Neural progenitor cell (in vitro differentiated cells): ENCODE measurements around the gene STRN3. TPM values are rescaled to one million over a fixed set of nuclear protein-coding genes. Genes with fewer than 3 reads are reported as not detected.
A peak's percentile ranks its signal among the peaks of the same experiment; 100 is the strongest.

ENCODE experiments used
- DNase-seq: peaks from one replicate; pipeline ENCODE4 v3.0.0-alpha.2; 2016; ENCODE audit warnings: low spot score
- H2AFZ ChIP-seq: fragments of 200-600 bp; sonication (generic); replicated peaks from 2 replicates; pipeline ENCODE4 v1.6.1; 2016; ENCODE audit warnings: antibody characterized with exemption
- H3F3A ChIP-seq: fragments of 200-600 bp; sonication (generic); 2 replicates; pipeline ENCODE4 v1.6.1; 2016; ENCODE audit warnings: antibody characterized with exemption, low read depth
- H3K27ac ChIP-seq: fragments of 200-600 bp; sonication (generic); 2 replicates; pipeline ENCODE4 v1.5.1; 2016; ENCODE audit warnings: mild to moderate bottlenecking
- H3K27me3 ChIP-seq: fragments of 200-600 bp; sonication (generic); 2 replicates; pipeline ENCODE4 v1.6.1; 2016; ENCODE audit warnings: mild to moderate bottlenecking, moderate library complexity
- H3K36me3 ChIP-seq: fragments of 200-600 bp; sonication (generic); 2 replicates; pipeline ENCODE4 v1.5.1; 2016
- H3K4me1 ChIP-seq: fragments of 200-600 bp; sonication (generic); 2 replicates; pipeline ENCODE4 v1.6.1; 2016; ENCODE audit warnings: mixed run types
- H3K4me2 ChIP-seq: fragments of 200-600 bp; sonication (generic); 2 replicates; pipeline ENCODE4 v1.6.1; 2016
- H3K4me3 ChIP-seq: fragments of 200-600 bp; sonication (generic); 2 replicates; pipeline ENCODE4 v1.5.1; 2016
- H3K79me2 ChIP-seq: fragments of 200-600 bp; sonication (generic); 2 replicates; pipeline ENCODE4 v1.6.1; 2016; ENCODE audit warnings: low read depth
- H3K9ac ChIP-seq: fragments of 200-600 bp; sonication (generic); 2 replicates; pipeline ENCODE4 v1.6.1; 2016
- H3K9me3 ChIP-seq: fragments of 200-600 bp; sonication (generic); 2 replicates; pipeline ENCODE4 v1.5.1; 2016; ENCODE audit warnings: low read depth
- H4K20me1 ChIP-seq: fragments of 200-600 bp; sonication (generic); 2 replicates; pipeline ENCODE4 v1.6.1; 2016; ENCODE audit warnings: low read depth
- H3K27ac Mint-ChIP-seq: 3 replicates; pipeline ENCODE4 v1.8.0; 2021; ENCODE audit warnings: mixed read lengths
- H3K27me3 Mint-ChIP-seq: 2 replicates; pipeline ENCODE4 v1.8.0; 2022; ENCODE audit warnings: low read depth, mild to moderate bottlenecking, inconsistent platforms, moderate library complexity, mixed read lengths; ENCODE audit not compliant: insufficient read depth
- H3K36me3 Mint-ChIP-seq: 3 replicates; pipeline ENCODE4 v1.8.0; 2021; ENCODE audit warnings: mixed read lengths
- H3K4me1 Mint-ChIP-seq: 3 replicates; pipeline ENCODE4 v1.8.0; 2021; ENCODE audit warnings: mixed read lengths
- H3K4me3 Mint-ChIP-seq: 3 replicates; pipeline ENCODE4 v1.8.0; 2021; ENCODE audit warnings: mild to moderate bottlenecking, moderate library complexity, mixed read lengths
- H3K9me3 Mint-ChIP-seq: 3 replicates; pipeline ENCODE4 v1.8.0; 2020; ENCODE audit warnings: mixed read lengths
- CTCF ChIP-seq: fragments of 200-600 bp; sonication (generic); IDR thresholded peaks from 2 replicates; pipeline ENCODE4 v1.5.1; 2017; ENCODE audit warnings: antibody characterized with exemption, mild to moderate bottlenecking
- EZH2 ChIP-seq: fragments of 200-600 bp; sonication (generic); IDR thresholded peaks from 2 replicates; pipeline ENCODE4 v1.6.1; 2017; ENCODE audit warnings: antibody characterized with exemption, mild to moderate bottlenecking, moderate library complexity
- EZH2phosphoT487 ChIP-seq: fragments of 200-600 bp; sonication (generic); IDR thresholded peaks from 2 replicates; pipeline ENCODE4 v1.6.1; 2017; ENCODE audit warnings: antibody characterized with exemption
- total RNA-seq: library from RNA; depleted of rRNA; stranded (reverse); fragments of >200 nt; gene quantifications from 2 replicates; pipeline ENCODE4 v1.2.3, GENCODE V29; 2015; ENCODE audit warnings: low replicate concordance

The STRN3 gene
- total RNA-seq, 1 donor from 2014 or later, result 104 TPM

- Mint-ChIP-seq H3K4me1 (peaks cover 11% of the 10 kb centered on the region), H3K27ac (peak overlapping the region; percentile 47), H3K36me3 (peaks cover 1% of the 10 kb centered on the region), H3K4me3 (peak overlapping the region; percentile 84), H3K27me3 (peaks cover 28% of the 10 kb centered on the region), H3K9me3 (no peaks in the 10 kb centered on the region)
- no peak for TF ChIP-seq EZH2
- no peak for TF ChIP-seq EZH2phosphoT487
- TF ChIP-seq CTCF, result no peak
- Histone ChIP-seq H3K9me3 (no peaks in the 10 kb centered on the region), H3K4me1 (peaks cover 11% of the 10 kb centered on the region), H3K27ac (no peak overlapping the region), H3K36me3 (no peaks in the 10 kb centered on the region), H3F3A (peaks cover 13% of the 10 kb centered on the region), H4K20me1 (no peaks in the 10 kb centered on the region), H3K9ac (no peak overlapping the region), H3K79me2 (no peaks in the 10 kb centered on the region), H3K4me3 (peak overlapping the region; percentile 65), H2AFZ (peak overlapping the region; percentile 97), H3K4me2 (peak overlapping the region; percentile 94), H3K27me3 (peaks cover 49% of the 10 kb centered on the region)
- peak; percentile 50 for DNase-seq
These were observed 150.5 kb downstream of the STRN3 start for GRCh38 chr14:30875788-30876053.

- Histone ChIP-seq H4K20me1 (no peaks in the 10 kb centered on the region), H3K27ac (no peak overlapping the region), H3K36me3 (no peaks in the 10 kb centered on the region), H3K9ac (no peak overlapping the region), H3K27me3 (peaks cover 49% of the 10 kb centered on the region), H3K4me2 (peak overlapping the region; percentile 94), H2AFZ (peak overlapping the region; percentile 97), H3K9me3 (no peaks in the 10 kb centered on the region), H3K79me2 (no peaks in the 10 kb centered on the region), H3K4me3 (peak overlapping the region; percentile 65), H3F3A (peaks cover 13% of the 10 kb centered on the region), H3K4me1 (peaks cover 11% of the 10 kb centered on the region)
- no peaks in the 10 kb centered on the region for H3K9me3 Mint-ChIP-seq
- peak; percentile 35 for TF ChIP-seq EZH2
- TF ChIP-seq EZH2phosphoT487, result peak; percentile 45
- no peak for TF ChIP-seq CTCF
- H3K27me3 Mint-ChIP-seq, result peaks cover 29% of the 10 kb centered on the region
- peaks cover 11% of the 10 kb centered on the region for H3K4me1 Mint-ChIP-seq
- H3K4me3 Mint-ChIP-seq, result peak overlapping the region; percentile 84
- H3K27ac Mint-ChIP-seq, result peak overlapping the region; percentile 47
- peak; percentile 50 for DNase-seq
- peaks cover 1% of the 10 kb centered on the region for H3K36me3 Mint-ChIP-seq
These were observed 151.0 kb downstream of the STRN3 start for GRCh38 chr14:30874999-30875787.

GRCh38 chr14:30874120-30874998 is 151.8 kb downstream of the STRN3 start, which contains the start of gene COCH:
TSS of gene COCH (plus strand) at chr14:30874559. CDS start at chr14:30874939, 380 bp downstream.
- no peak within 1 kb of the TSS for H3K27ac Mint-ChIP-seq
- H3K27ac ChIP-seq, result no peak within 1 kb of the TSS
- H3K4me2 ChIP-seq, result peak within 1 kb of the TSS; percentile 94
- no peaks in the 10 kb centered on the region for H3K36me3 ChIP-seq
- DNase-seq, result peak; percentile 86
- H3K9me3 ChIP-seq, result no peaks in the 10 kb centered on the region
- no peak within 1 kb of the TSS for H3K9ac ChIP-seq
- H3K4me1 ChIP-seq, result peaks cover 11% of the 10 kb centered on the region
- H3K79me2 ChIP-seq, result no peaks in the 10 kb centered on the region
- H3K4me3 Mint-ChIP-seq, result peak within 1 kb of the TSS; percentile 84
- H3K27me3 Mint-ChIP-seq, result peaks cover 29% of the 10 kb centered on the region
- no peaks in the 10 kb centered on the region for H3K9me3 Mint-ChIP-seq
- TF ChIP-seq EZH2phosphoT487 (no peak), CTCF (peak; percentile 46), EZH2 (peak; percentile 64)
- H3F3A ChIP-seq, result peaks cover 13% of the 10 kb centered on the region
- peaks cover 11% of the 10 kb centered on the region for H3K4me1 Mint-ChIP-seq
- H2AFZ ChIP-seq, result peak within 1 kb of the TSS; percentile 97
- H3K27me3 ChIP-seq, result peaks cover 49% of the 10 kb centered on the region
- no peaks in the 10 kb centered on the region for H4K20me1 ChIP-seq
- H3K36me3 Mint-ChIP-seq, result peaks cover 1% of the 10 kb centered on the region
- H3K4me3 ChIP-seq, result peak within 1 kb of the TSS; percentile 65
